CD4-positive, CD25-positive, alpha-beta regulatory T cell (primary cell): ENCODE results near the gene CLP1. TPM values are rescaled to one million over a fixed set of nuclear protein-coding genes. Genes with fewer than 3 reads are reported as not detected.

ENCODE experiments used
- ATAC-seq, 2 donors: fragments of 150-1000 bp; cut with Tn5 transposase; one replicate each; pipeline ENCODE4 v1.10.0; 2021; ENCODE audit warnings: low read depth in 2 of 2, moderate number of reproducible peaks in 2 of 2, moderate library complexity in 1 of 2
- DNase-seq, 3 donors: peaks; one replicate each; pipeline versions ENCODE4 v3.0.0 to v3.0.0-alpha.2; 2012 to 2022; ENCODE audit warnings: mixed read lengths in 1 of 3
- H3K27ac ChIP-seq: one replicate; pipeline ENCODE4 v1.7.0; 2013; ENCODE audit warnings: mild to moderate bottlenecking, low read length; ENCODE audit not compliant: insufficient read depth, poor library complexity, severe bottlenecking
- H3K27me3 ChIP-seq: one replicate; pipeline ENCODE4 v1.7.0; 2013; ENCODE audit warnings: low read length; ENCODE audit not compliant: control insufficient read depth, insufficient read depth
- H3K36me3 ChIP-seq: one replicate; pipeline ENCODE4 v1.7.0; 2013; ENCODE audit warnings: mild to moderate bottlenecking, low read length, moderate library complexity; ENCODE audit not compliant: control insufficient read depth, insufficient read depth
- H3K4me1 ChIP-seq: 2 replicates; pipeline ENCODE4 v1.7.0; 2013; ENCODE audit warnings: mild to moderate bottlenecking, low read length; ENCODE audit not compliant: insufficient read depth, control insufficient read depth, poor library complexity, severe bottlenecking
- H3K4me3 ChIP-seq: one replicate; pipeline ENCODE4 v1.7.0; 2013; ENCODE audit warnings: low read depth, mild to moderate bottlenecking, low read length, moderate library complexity
- H3K9me3 ChIP-seq, 2 experiments: 1 replicate in 1 of 2; 2 replicates in 1 of 2; pipeline ENCODE4 v1.7.0; 2013; ENCODE audit warnings: low read length in 2 of 2, mild to moderate bottlenecking in 1 of 2, moderate library complexity in 1 of 2; ENCODE audit not compliant: control insufficient read depth in 2 of 2
- H3K27ac Mint-ChIP-seq, 3 donors: one replicate each; pipeline ENCODE4 v1.8.0; 2020 to 2022; ENCODE audit warnings: mild to moderate bottlenecking in 3 of 3, mixed read lengths in 3 of 3, moderate library complexity in 2 of 3
- H3K27me3 Mint-ChIP-seq: one replicate; pipeline ENCODE4 v1.8.0; 2022; ENCODE audit warnings: mild to moderate bottlenecking, mixed read lengths
- H3K36me3 Mint-ChIP-seq: one replicate; pipeline ENCODE4 v1.8.0; 2020; ENCODE audit warnings: mixed read lengths
- H3K4me1 Mint-ChIP-seq, 4 donors: one replicate each; pipeline ENCODE4 v1.8.0; 2020 to 2022; ENCODE audit warnings: mixed read lengths in 4 of 4, mild to moderate bottlenecking in 1 of 4
- H3K4me3 Mint-ChIP-seq, 4 donors: one replicate each; pipeline ENCODE4 v1.8.0; 2020 to 2022; ENCODE audit warnings: mild to moderate bottlenecking in 4 of 4, mixed read lengths in 4 of 4, moderate library complexity in 3 of 4
- H3K9me3 Mint-ChIP-seq, 7 donors: one replicate each; pipeline ENCODE4 v1.8.0; 2020 to 2022; ENCODE audit warnings: mixed read lengths in 7 of 7, mild to moderate bottlenecking in 3 of 7, moderate library complexity in 2 of 7
- polyA plus RNA-seq, 4 donors: library from polyadenylated mRNA; unstranded; fragments of 300-500 nt; fragmentation: Illumina TruSeq; gene quantifications; one replicate each; pipeline ENCODE4 v1.2.3, GENCODE V29; 2021
- total RNA-seq: library from RNA; stranded (reverse); gene quantifications from one replicate; pipeline ENCODE4 v1.2.3, GENCODE V29; 2022

The CLP1 gene
- total and polyA plus RNA-seq, 5 donors from 2014 or later: 12.6 to 18.2 (median 14.2) TPM

GRCh38 chr11:57620467-57620866 lies 37.1 kb upstream of the CLP1 start:
- no peak for ATAC-seq
- Mint-ChIP-seq H3K4me1 (no peaks in the 10 kb centered on the region), H3K9me3 (peaks cover 0 to 7% (median 5%) of the 10 kb centered on the region in 7 donors), H3K27ac (no peak overlapping the region), H3K27me3 (peaks cover 6% of the 10 kb centered on the region), H3K36me3 (no peaks in the 10 kb centered on the region), H3K4me3 (no peak overlapping the region)
- Histone ChIP-seq H3K9me3 (peaks cover 14% of the 10 kb centered on the region in 2 experiments), H3K36me3 (no peaks in the 10 kb centered on the region), H3K4me3 (no peak overlapping the region), H3K27me3 (peaks cover 10% of the 10 kb centered on the region), H3K4me1 (no peaks in the 10 kb centered on the region), H3K27ac (no peak overlapping the region)
- no peak for DNase-seq

GRCh38 chr11:57622263-57622662 lies 35.3 kb upstream of the CLP1 start:
- H3K27ac ChIP-seq: no peak overlapping the region
- H3K36me3 ChIP-seq: no peaks in the 10 kb centered on the region
- Mint-ChIP-seq H3K27ac (no peak overlapping the region), H3K4me3 (no peak overlapping the region), H3K36me3 (no peaks in the 10 kb centered on the region), H3K27me3 (no peaks in the 10 kb centered on the region), H3K4me1 (no peaks in the 10 kb centered on the region), H3K9me3 (peaks cover 0 to 7% (median 3%) of the 10 kb centered on the region in 7 donors)
- no peak for ATAC-seq
- no peak for DNase-seq
- H3K27me3 ChIP-seq: peaks cover 10% of the 10 kb centered on the region
- peaks cover 14% of the 10 kb centered on the region in 2 experiments for H3K9me3 ChIP-seq
- H3K4me3 ChIP-seq: no peak overlapping the region
- no peaks in the 10 kb centered on the region for H3K4me1 ChIP-seq

GRCh38 chr11:57624864-57625263 lies 32.7 kb upstream of the CLP1 start:
- Mint-ChIP-seq H3K9me3 (peaks cover 0 to 6% (median 0%) of the 10 kb centered on the region in 7 donors), H3K4me1 (no peaks in the 10 kb centered on the region), H3K27ac (no peak overlapping the region), H3K27me3 (peaks cover 17% of the 10 kb centered on the region), H3K36me3 (no peaks in the 10 kb centered on the region), H3K4me3 (no peak overlapping the region)
- no peaks in the 10 kb centered on the region for H3K4me1 ChIP-seq
- DNase-seq: no peak
- no peak overlapping the region for H3K27ac ChIP-seq
- H3K36me3 ChIP-seq: no peaks in the 10 kb centered on the region
- ATAC-seq: no peak
- H3K4me3 ChIP-seq: no peak overlapping the region
- H3K27me3 ChIP-seq: peaks cover 4% of the 10 kb centered on the region
- peaks cover 7% of the 10 kb centered on the region in 2 experiments for H3K9me3 ChIP-seq

- Mint-ChIP-seq H3K27me3 (peaks cover 21% of the 10 kb centered on the region), H3K4me3 (no peak overlapping the region), H3K4me1 (no peaks in the 10 kb centered on the region), H3K36me3 (no peaks in the 10 kb centered on the region), H3K9me3 (peaks cover 0 to 6% (median 0%) of the 10 kb centered on the region in 7 donors), H3K27ac (no peak overlapping the region)
- ATAC-seq (no peak), DNase-seq (no peak)
- no peaks in the 10 kb centered on the region for H3K9me3 ChIP-seq
- no peaks in the 10 kb centered on the region for H3K36me3 ChIP-seq
- H3K27ac ChIP-seq: no peak overlapping the region
- no peak overlapping the region for H3K4me3 ChIP-seq
- no peaks in the 10 kb centered on the region for H3K27me3 ChIP-seq
- no peaks in the 10 kb centered on the region for H3K4me1 ChIP-seq
Measured at GRCh38 chr11:57626895-57627294, 30.7 kb upstream of the CLP1 start.

GRCh38 chr11:57630171-57630570 lies 27.4 kb upstream of the CLP1 start:
- ATAC-seq (no peak), DNase-seq (no peak)
- Mint-ChIP-seq H3K4me1 (no peaks in the 10 kb centered on the region), H3K4me3 (no peak overlapping the region), H3K27ac (no peak overlapping the region), H3K9me3 (peaks cover 0 to 6% (median 0%) of the 10 kb centered on the region in 7 donors), H3K36me3 (no peaks in the 10 kb centered on the region), H3K27me3 (peaks cover 43% of the 10 kb centered on the region)
- H3K27me3 ChIP-seq: no peaks in the 10 kb centered on the region
- H3K27ac ChIP-seq: no peak overlapping the region
- H3K9me3 ChIP-seq: no peaks in the 10 kb centered on the region
- no peaks in the 10 kb centered on the region for H3K36me3 ChIP-seq
- H3K4me1 ChIP-seq: no peaks in the 10 kb centered on the region
- H3K4me3 ChIP-seq: no peak overlapping the region

- no peak overlapping the region for H3K27ac ChIP-seq
- no peaks in the 10 kb centered on the region for H3K9me3 ChIP-seq
- H3K4me1 ChIP-seq: no peaks in the 10 kb centered on the region
- H3K27ac Mint-ChIP-seq: no peak overlapping the region
- no peak overlapping the region for H3K4me3 ChIP-seq
- H3K36me3 Mint-ChIP-seq: no peaks in the 10 kb centered on the region
- no peak overlapping the region for H3K4me3 Mint-ChIP-seq
- DNase-seq (no peak), ATAC-seq (no peak)
- peaks cover 0 to 2% (median 0%) of the 10 kb centered on the region in 4 donors for H3K4me1 Mint-ChIP-seq
- H3K27me3 ChIP-seq: peaks cover 2% of the 10 kb centered on the region
- H3K9me3 Mint-ChIP-seq: peaks cover 0 to 3% (median 0%) of the 10 kb centered on the region in 7 donors
- H3K27me3 Mint-ChIP-seq: peaks cover 54% of the 10 kb centered on the region
- H3K36me3 ChIP-seq: no peaks in the 10 kb centered on the region
Measured at GRCh38 chr11:57632116-57632515, 25.4 kb upstream of the CLP1 start.

GRCh38 chr11:57633394-57634070 lies 24.0 kb upstream of the CLP1 start:
- peaks cover 7% of the 10 kb centered on the region for H3K4me1 ChIP-seq
- no peaks in the 10 kb centered on the region for H3K36me3 ChIP-seq
- ATAC-seq: no peak
- Mint-ChIP-seq H3K27ac (no peak overlapping the region), H3K4me3 (no peak overlapping the region), H3K27me3 (peaks cover 60% of the 10 kb centered on the region), H3K36me3 (no peaks in the 10 kb centered on the region), H3K4me1 (peaks cover 0 to 7% (median 3%) of the 10 kb centered on the region in 4 donors), H3K9me3 (peaks cover 0 to 3% (median 0%) of the 10 kb centered on the region in 7 donors)
- no peak for DNase-seq
- no peak overlapping the region for H3K4me3 ChIP-seq
- H3K27me3 ChIP-seq: peaks cover 3% of the 10 kb centered on the region
- no peaks in the 10 kb centered on the region for H3K9me3 ChIP-seq
- no peak overlapping the region for H3K27ac ChIP-seq

- Histone ChIP-seq H3K4me1 (peaks cover 15% of the 10 kb centered on the region), H3K4me3 (no peak overlapping the region), H3K9me3 (no peaks in the 10 kb centered on the region), H3K36me3 (no peaks in the 10 kb centered on the region), H3K27ac (no peak overlapping the region), H3K27me3 (peaks cover 4% of the 10 kb centered on the region)
- peaks cover 0 to 3% (median 0%) of the 10 kb centered on the region in 7 donors for H3K9me3 Mint-ChIP-seq
- DNase-seq: no peak
- H3K4me1 Mint-ChIP-seq: peaks cover 0 to 13% (median 6%) of the 10 kb centered on the region in 4 donors
- no peak overlapping the region for H3K4me3 Mint-ChIP-seq
- no peak for ATAC-seq
- H3K27ac Mint-ChIP-seq: no peak overlapping the region
- H3K27me3 Mint-ChIP-seq: peaks cover 60% of the 10 kb centered on the region
- H3K36me3 Mint-ChIP-seq: no peaks in the 10 kb centered on the region
Measured at GRCh38 chr11:57634311-57634710, 23.3 kb upstream of the CLP1 start.
